ENCODE results near the gene KATNB1.

DNA sequence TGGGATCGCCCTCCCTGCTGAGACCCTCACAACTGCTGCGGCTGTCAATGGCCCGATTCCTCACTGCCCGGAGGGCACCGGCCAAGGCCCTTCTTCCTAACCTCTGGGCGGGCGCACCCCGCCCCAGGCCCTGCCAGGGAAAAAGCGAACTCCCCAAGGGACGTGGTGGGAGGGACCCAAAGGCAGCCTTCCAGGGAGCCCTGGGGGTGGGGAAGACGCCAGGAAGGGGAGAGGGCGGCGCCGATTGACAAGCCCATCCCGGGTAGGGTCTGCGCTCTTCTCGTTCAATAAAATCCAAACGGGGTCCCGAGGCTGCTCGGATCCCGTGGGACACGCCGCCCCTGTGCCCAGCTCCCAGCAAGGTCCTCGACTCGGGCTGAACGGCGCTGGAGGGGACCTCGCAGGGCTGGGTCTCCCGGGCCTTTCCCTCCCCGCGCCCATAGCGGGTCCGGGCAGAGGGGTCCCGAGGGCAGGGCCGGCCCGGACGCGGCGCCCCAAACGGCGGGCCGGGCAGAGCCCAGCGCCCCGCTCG lies 66.3 kb downstream of the KATNB1 start:
- peak in 1 of 2 donors; percentile 29 for TF ChIP-seq POLR2A (IDR thresholded peaks at IDR 0.05)
- no peak for TF ChIP-seq CTCF (IDR thresholded peaks at IDR 0.05)

All from thyroid gland (tissue), 4 donors.